Gastrocnemius medialis (tissue), 4 donors: Measurements from ENCODE around the gene TLL2.

Experiments used
- POLR2A ChIP-seq, 2 donors: fragments of 450-650 bp; IDR thresholded peaks; one replicate each; pipeline ENCODE4 v1.6.1; 2017; ENCODE audit warnings: antibody characterized with exemption in 2 of 2, mild to moderate bottlenecking in 2 of 2, moderate library complexity in 2 of 2
- TF ChIP-seq, protein P1 (sequence below), 5 experiments: fragments of 450-650 bp in 3 of 5; fragments of 200-600 bp in 2 of 5; sonication (generic) in 2 of 5; IDR thresholded peaks in 4 of 5; conservative IDR thresholded peaks in 1 of 5; 1 replicate in 4 of 5; 2 replicates in 1 of 5; pipeline ENCODE4 v1.5.1; 2016 to 2019; ENCODE audit warnings: antibody characterized with exemption in 5 of 5, mild to moderate bottlenecking in 3 of 5, moderate library complexity in 3 of 5

DNA sequence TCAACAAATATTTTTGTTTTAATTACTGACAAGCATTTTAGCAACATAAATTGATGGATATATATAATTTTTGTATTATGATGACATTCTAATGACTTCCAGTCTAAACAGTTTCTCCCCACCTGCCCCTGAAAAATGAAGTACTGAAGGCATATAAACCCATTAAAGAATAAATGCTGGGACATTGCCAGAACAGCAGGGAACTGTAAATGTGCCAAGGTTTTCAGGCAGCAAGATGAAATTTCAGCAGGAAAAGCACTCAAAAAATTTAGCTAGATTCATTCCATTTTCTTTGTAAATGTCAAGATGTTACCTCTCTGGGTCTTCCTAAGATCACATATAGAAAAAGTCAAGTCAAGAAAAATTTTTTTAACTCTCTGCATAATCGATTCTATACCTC, 11.0 kb upstream of the TLL2 start:
- TF ChIP-seq, protein P1, sequence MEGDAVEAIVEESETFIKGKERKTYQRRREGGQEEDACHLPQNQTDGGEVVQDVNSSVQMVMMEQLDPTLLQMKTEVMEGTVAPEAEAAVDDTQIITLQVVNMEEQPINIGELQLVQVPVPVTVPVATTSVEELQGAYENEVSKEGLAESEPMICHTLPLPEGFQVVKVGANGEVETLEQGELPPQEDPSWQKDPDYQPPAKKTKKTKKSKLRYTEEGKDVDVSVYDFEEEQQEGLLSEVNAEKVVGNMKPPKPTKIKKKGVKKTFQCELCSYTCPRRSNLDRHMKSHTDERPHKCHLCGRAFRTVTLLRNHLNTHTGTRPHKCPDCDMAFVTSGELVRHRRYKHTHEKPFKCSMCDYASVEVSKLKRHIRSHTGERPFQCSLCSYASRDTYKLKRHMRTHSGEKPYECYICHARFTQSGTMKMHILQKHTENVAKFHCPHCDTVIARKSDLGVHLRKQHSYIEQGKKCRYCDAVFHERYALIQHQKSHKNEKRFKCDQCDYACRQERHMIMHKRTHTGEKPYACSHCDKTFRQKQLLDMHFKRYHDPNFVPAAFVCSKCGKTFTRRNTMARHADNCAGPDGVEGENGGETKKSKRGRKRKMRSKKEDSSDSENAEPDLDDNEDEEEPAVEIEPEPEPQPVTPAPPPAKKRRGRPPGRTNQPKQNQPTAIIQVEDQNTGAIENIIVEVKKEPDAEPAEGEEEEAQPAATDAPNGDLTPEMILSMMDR (IDR thresholded peaks at IDR 0.05 in 4 of 5, conservative IDR thresholded peaks at IDR 0.05 in 1 of 5): no peak
- TF ChIP-seq POLR2A (IDR thresholded peaks at IDR 0.05): no peak
